Osteoblast (primary cell): ENCODE measurements around the gene FUCA1. TPM values are rescaled to one million over a fixed set of nuclear protein-coding genes. Genes with fewer than 3 reads are reported as not detected.

ENCODE experiments used
- DNase-seq: peaks from one replicate; pipeline ENCODE4 v3.0.0; 2011; ENCODE audit warnings: low spot score, mixed read lengths; ENCODE audit not compliant: insufficient read length; ENCODE audit errors: missing footprints
- H2AFZ ChIP-seq: 2 replicates; pipeline ENCODE4 v1.6.0; 2011; ENCODE audit warnings: mild to moderate bottlenecking, low read length
- H3K27ac ChIP-seq: 2 replicates; pipeline ENCODE4 v1.5.1; 2011; ENCODE audit warnings: mild to moderate bottlenecking, low read depth, low read length, moderate library complexity
- H3K27me3 ChIP-seq: 2 replicates; pipeline ENCODE4 v1.6.0; 2012; ENCODE audit warnings: mild to moderate bottlenecking, control low read depth, inconsistent platforms, low read length, moderate library complexity; ENCODE audit not compliant: insufficient read depth
- H3K36me3 ChIP-seq: 2 replicates; pipeline ENCODE4 v1.5.1; 2011; ENCODE audit warnings: mild to moderate bottlenecking, low read length, control low read depth, moderate library complexity; ENCODE audit not compliant: insufficient read depth
- H3K4me1 ChIP-seq: 2 replicates; pipeline ENCODE4 v1.5.1; 2011; ENCODE audit warnings: mild to moderate bottlenecking, low read length, control low read depth, moderate library complexity; ENCODE audit not compliant: insufficient read depth
- H3K4me2 ChIP-seq: 2 replicates; pipeline ENCODE4 v1.6.0; 2011; ENCODE audit warnings: mild to moderate bottlenecking, low read length; ENCODE audit not compliant: insufficient read depth
- H3K4me3 ChIP-seq: fragments of 200-600 bp; sonication (generic); 3 replicates; pipeline ENCODE4 v1.5.1; 2012; ENCODE audit warnings: mild to moderate bottlenecking, low read length, inconsistent platforms; ENCODE audit not compliant: insufficient read depth
- H3K79me2 ChIP-seq: 2 replicates; pipeline ENCODE4 v1.6.0; 2012; ENCODE audit warnings: mild to moderate bottlenecking, low read length, control low read depth, inconsistent platforms; ENCODE audit not compliant: insufficient read depth
- H3K9me3 ChIP-seq: 2 replicates; pipeline ENCODE4 v1.5.1; 2011; ENCODE audit warnings: low read depth, low read length, control low read depth
- H4K20me1 ChIP-seq: 2 replicates; pipeline ENCODE4 v1.6.0; 2012; ENCODE audit warnings: mild to moderate bottlenecking, low read length, control low read depth; ENCODE audit not compliant: insufficient read depth
- CTCF ChIP-seq: IDR thresholded peaks from 2 replicates; pipeline ENCODE4 v1.5.1; 2011; ENCODE audit warnings: mild to moderate bottlenecking, low read depth, low read length, moderate library complexity; ENCODE audit errors: extremely low read depth
- total RNA-seq: library from RNA; depleted of rRNA; stranded (reverse); fragments of >200 nt; gene quantifications from 2 replicates; pipeline ENCODE4 v1.2.3, GENCODE V29; 2012

Gene FUCA1
- total RNA-seq, 1 donor, result 34.7 TPM

GRCh38 chr1:23869051-23869450, 961 bp upstream of the FUCA1 start:
- Histone ChIP-seq H3K4me2 (peak overlapping the region; percentile 99), H3K27me3 (peaks cover 4% of the 10 kb centered on the region), H3K4me3 (peak overlapping the region; percentile 88), H3K36me3 (peaks cover 3% of the 10 kb centered on the region), H4K20me1 (no peaks in the 10 kb centered on the region), H3K4me1 (peaks cover 13% of the 10 kb centered on the region), H3K79me2 (peaks cover 7% of the 10 kb centered on the region), H3K27ac (no peak overlapping the region), H2AFZ (peak overlapping the region; percentile 92), H3K9me3 (no peaks in the 10 kb centered on the region)
- DNase-seq, result no peak
- TF ChIP-seq CTCF, result no peak

DNA sequence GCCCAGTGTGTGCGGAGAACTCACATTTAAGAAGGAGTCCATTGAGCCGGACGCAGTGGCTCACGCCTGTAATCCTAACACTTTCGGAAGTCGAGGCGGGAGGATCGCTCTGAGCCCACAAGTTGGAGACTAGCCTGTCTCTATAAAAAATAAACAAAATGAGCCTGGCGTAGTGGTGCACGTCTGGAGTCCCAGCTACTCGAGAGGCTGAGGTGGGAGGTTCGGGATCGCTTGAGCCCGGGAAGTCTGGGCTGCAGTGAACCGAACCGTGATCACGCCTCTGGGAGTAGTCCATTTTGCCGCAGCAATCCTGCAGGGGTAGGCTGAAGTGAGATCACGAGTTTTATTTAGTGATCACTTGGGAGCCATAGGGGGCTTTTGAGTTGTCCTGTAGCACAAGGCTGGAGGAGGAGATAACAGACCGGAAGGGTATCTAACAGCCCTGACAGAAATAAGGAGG, 497 bp upstream of the FUCA1 start:
- Histone ChIP-seq H3K27ac (no peak overlapping the region), H3K79me2 (peaks cover 7% of the 10 kb centered on the region), H3K36me3 (peaks cover 3% of the 10 kb centered on the region), H3K4me3 (peak overlapping the region; percentile 88), H4K20me1 (no peaks in the 10 kb centered on the region), H3K4me1 (peaks cover 13% of the 10 kb centered on the region), H3K27me3 (peaks cover 4% of the 10 kb centered on the region), H2AFZ (peak overlapping the region; percentile 92), H3K4me2 (peak overlapping the region; percentile 99), H3K9me3 (no peaks in the 10 kb centered on the region)
- DNase-seq, result no peak
- no peak for TF ChIP-seq CTCF

DNA sequence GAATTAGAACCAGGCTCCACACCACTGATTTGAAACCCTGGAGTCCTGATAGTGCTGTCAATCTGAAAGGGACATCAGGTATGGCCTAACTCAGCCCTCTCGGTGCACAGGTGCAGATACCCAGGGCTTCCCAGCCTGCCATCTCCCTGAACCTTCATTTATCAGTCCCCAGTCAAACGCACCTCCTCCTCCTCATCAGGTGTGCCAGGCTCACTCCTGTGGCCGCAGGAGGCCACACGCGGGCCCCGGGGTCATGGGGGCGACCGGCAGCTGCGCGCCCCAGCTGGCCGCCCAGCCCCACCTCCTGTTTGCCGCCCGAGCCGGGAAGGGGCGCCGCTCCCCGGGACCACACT, 572 bp downstream of the FUCA1 start:
- Histone ChIP-seq H3K79me2 (peaks cover 7% of the 10 kb centered on the region), H3K27ac (no peak overlapping the region)
- TF ChIP-seq CTCF, result no peak

DNA sequence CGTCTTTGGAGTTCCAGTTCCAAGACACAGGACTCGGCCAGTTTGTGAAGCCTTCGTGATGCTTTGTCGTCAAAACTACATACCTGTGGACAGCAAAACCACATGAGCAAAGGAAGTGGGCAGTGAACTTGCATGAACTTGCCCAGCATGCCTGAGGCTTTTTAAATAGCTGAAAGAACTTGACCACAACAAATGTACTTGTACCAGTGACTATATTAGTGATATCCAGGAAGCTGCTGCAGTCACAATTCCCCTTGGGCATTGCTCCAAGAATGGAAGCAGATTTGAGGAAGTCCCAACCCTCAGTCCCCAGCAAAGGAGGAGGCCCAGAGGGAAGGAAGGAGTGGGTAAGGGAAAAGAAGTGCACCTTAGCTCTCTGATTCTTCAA, 2.6 kb downstream of the FUCA1 start:
- DNase-seq, result peak; percentile 50
- Histone ChIP-seq H3K36me3 (peaks cover 8% of the 10 kb centered on the region), H3K4me3 (no peak overlapping the region), H3K4me1 (peaks cover 13% of the 10 kb centered on the region), H3K9me3 (no peaks in the 10 kb centered on the region), H3K27me3 (peaks cover 4% of the 10 kb centered on the region), H2AFZ (no peak overlapping the region), H3K4me2 (no peak overlapping the region), H3K79me2 (peaks cover 7% of the 10 kb centered on the region), H3K27ac (peak overlapping the region; percentile 7), H4K20me1 (no peaks in the 10 kb centered on the region)
- no peak for TF ChIP-seq CTCF

More for the DNA sequence above, 572 bp downstream of the FUCA1 start:
- H2AFZ ChIP-seq, result peak overlapping the region; percentile 92
- no peaks in the 10 kb centered on the region for H4K20me1 ChIP-seq
- peaks cover 4% of the 10 kb centered on the region for H3K27me3 ChIP-seq
- DNase-seq, result no peak
- H3K36me3 ChIP-seq, result peaks cover 3% of the 10 kb centered on the region
- no peaks in the 10 kb centered on the region for H3K9me3 ChIP-seq
- peak overlapping the region; percentile 88 for H3K4me3 ChIP-seq
- peak overlapping the region; percentile 99 for H3K4me2 ChIP-seq
- peaks cover 13% of the 10 kb centered on the region for H3K4me1 ChIP-seq
